K562 (cell line): ENCODE measurements around the gene ANXA10. TPM values are rescaled to one million over a fixed set of nuclear protein-coding genes. Genes with fewer than 3 reads are reported as not detected.
A peak's percentile ranks its signal among the peaks of the same experiment; 100 is the strongest.
"Not testable (repeated sequence)": the region's sequence is repeated elsewhere in the genome, so short reads cannot be mapped to it uniquely, and the experiment has no call there.

ENCODE experiments used
- ATAC-seq: fragments of 200-7000 bp; cut with Tn5 transposase; 3 replicates; pipeline ENCODE4 v1.9.1; 2020; ENCODE audit warnings: moderate library complexity
- BruUV-seq: library from RNA; stranded (reverse); fragments of 400-500 nt; replicated peaks from 2 replicates; lab custom pipeline; 2021; lab: Mats Ljungman, UMichigan
- CTCF ChIA-PET: fragments of 300-600 bp; formaldehyde crosslinking; extraction: SDS; loops from one replicate; lab custom pipeline; 2021; ENCODE audit warnings: low intra/inter-chr PET ratio; lab: Yijun Ruan, JAX
- POLR2A ChIA-PET: fragments of 300-600, 350-650 bp; sonication (Branson Sonifier 250); formaldehyde crosslinking; extraction: SDS; loops from one replicate; lab custom pipeline; 2021; ENCODE audit warnings: antibody characterized with exemption, inconsistent platforms; lab: Yijun Ruan, JAX
- DNase-seq, 4 experiments: peaks; one replicate each; pipeline versions ENCODE4 v3.0.0 to v3.0.0-alpha.2; 2011 to 2018; ENCODE audit warnings: low spot score in 3 of 4, mixed read lengths in 3 of 4; ENCODE audit errors: extremely low read depth in 1 of 4
- FAIRE-seq: peaks from 2 replicates; lab custom pipeline; 2011; peaks lifted over from hg19 to GRCh38; lab: Jason Lieb, UNC
- H2AFZ ChIP-seq: 2 replicates; pipeline ENCODE4 v1.6.0; 2011; ENCODE audit warnings: low read depth, low read length, control low read depth, inconsistent platforms
- H3K27ac ChIP-seq: fragments of 200-600 bp; 3 replicates; pipeline ENCODE4 v1.8.0; 2011; ENCODE audit warnings: low read depth, mild to moderate bottlenecking, control low read depth, inconsistent platforms, low read length, moderate library complexity, mixed read lengths; ENCODE audit errors: extremely low read depth
- H3K27me3 ChIP-seq, 2 experiments: fragments of 300-600 bp in 1 of 2; 2 replicates in 1 of 2; 3 replicates in 1 of 2; pipeline versions ENCODE4 v1.6.0 to v1.8.0; 2011; ENCODE audit warnings: inconsistent platforms in 2 of 2, low read length in 2 of 2, mild to moderate bottlenecking in 1 of 2, mixed read lengths in 1 of 2, moderate library complexity in 1 of 2; ENCODE audit not compliant: control insufficient read depth in 2 of 2, insufficient read depth in 2 of 2
- H3K36me3 ChIP-seq: fragments of 300-600 bp; 3 replicates; pipeline ENCODE4 v1.8.0; 2011; ENCODE audit warnings: mild to moderate bottlenecking, low read length, inconsistent platforms; ENCODE audit not compliant: control insufficient read depth, insufficient read depth
- H3K4me1 ChIP-seq, 2 experiments: fragments of 200-600 bp in 1 of 2; replicated peaks in 1 of 2; 2 replicates in 1 of 2; 3 replicates in 1 of 2; pipeline versions ENCODE4 v1.5.1 to v1.8.0; 2011; ENCODE audit warnings: inconsistent platforms in 2 of 2, low read length in 2 of 2, mild to moderate bottlenecking in 1 of 2, mixed read lengths in 1 of 2, moderate library complexity in 1 of 2; ENCODE audit not compliant: control insufficient read depth in 2 of 2, insufficient read depth in 2 of 2
- H3K4me2 ChIP-seq: 2 replicates; pipeline ENCODE4 v1.6.1; 2011; ENCODE audit warnings: low read length, control low read depth, inconsistent platforms, mixed read lengths; ENCODE audit not compliant: insufficient read depth
- H3K4me3 ChIP-seq: fragments of 200-600 bp; sonication (generic), shearing (Covaris generic); 2 replicates; pipeline ENCODE4 v1.5.1; 2016; ENCODE audit warnings: control low read depth, inconsistent platforms
- H3K79me2 ChIP-seq: fragments of 200-600 bp; 3 replicates; pipeline ENCODE4 v1.8.0; 2011; ENCODE audit warnings: low read length, inconsistent platforms; ENCODE audit not compliant: control insufficient read depth, insufficient read depth
- H3K9ac ChIP-seq, 2 experiments: 2 replicates each; pipeline versions ENCODE4 v1.6.0 to v1.6.1; 2011; ENCODE audit warnings: low read depth in 2 of 2, low read length in 2 of 2, control low read depth in 1 of 2, inconsistent platforms in 1 of 2, mild to moderate bottlenecking in 1 of 2, mixed read lengths in 1 of 2; ENCODE audit not compliant: insufficient read depth in 1 of 2
- H3K9me1 ChIP-seq: one replicate; pipeline ENCODE4 v1.6.0; 2011; ENCODE audit warnings: inconsistent platforms, mild to moderate bottlenecking, low read length, moderate library complexity; ENCODE audit not compliant: control insufficient read depth, insufficient read depth
- H3K9me3 ChIP-seq: replicated peaks from 2 replicates; pipeline ENCODE4 v1.5.1; 2011; ENCODE audit warnings: low read depth, low read length, inconsistent platforms; ENCODE audit not compliant: control insufficient read depth, insufficient read depth
- H4K20me1 ChIP-seq: replicated peaks from 2 replicates; pipeline ENCODE4 v1.6.1; 2011; ENCODE audit warnings: low read length, inconsistent platforms, mixed read lengths; ENCODE audit not compliant: control insufficient read depth, insufficient read depth
- C11orf30 ChIP-seq: fragments of 450-650 bp; IDR thresholded peaks from 2 replicates; pipeline ENCODE4 v1.6.1; 2016; ENCODE audit warnings: low read depth, mild to moderate bottlenecking
- FIP1L1 ChIP-seq: fragments of 200-400 bp; formaldehyde crosslinking; IDR thresholded peaks from 2 replicates; pipeline ENCODE4 v1.6.1; 2018; ENCODE audit warnings: mild to moderate bottlenecking, low read depth, low read length; ENCODE audit not compliant: poor library complexity, severe bottlenecking
- MAFF ChIP-seq: IDR thresholded peaks from 2 replicates; pipeline ENCODE4 v1.6.1; 2012; ENCODE audit warnings: low read length, improper control_type of control experiment
- MAFG ChIP-seq: fragments of 450-650 bp; conservative IDR thresholded peaks from 2 replicates; pipeline ENCODE4 v1.6.1; 2016; ENCODE audit warnings: missing genetic modification characterization, missing compliant biosample characterization
- MAFK ChIP-seq: IDR thresholded peaks from 2 replicates; pipeline ENCODE4 v1.6.1; 2011; ENCODE audit warnings: low read length, improper control_type of control experiment
- MTA2 ChIP-seq: fragments of 450-650 bp; IDR thresholded peaks from 2 replicates; pipeline ENCODE4 v1.6.1; 2016; ENCODE audit warnings: low read depth
- NCOA4 ChIP-seq: fragments of 450-650 bp; IDR thresholded peaks from 2 replicates; pipeline ENCODE4 v1.6.1; 2018; ENCODE audit warnings: mild to moderate bottlenecking; ENCODE audit not compliant: partially characterized antibody
- NFIC ChIP-seq: fragments of 450-650 bp; IDR thresholded peaks from 2 replicates; pipeline ENCODE4 v1.6.1; 2017; ENCODE audit warnings: mild to moderate bottlenecking, inconsistent platforms
- SREBF1 ChIP-seq: fragments of 150-350 bp; IDR thresholded peaks from 2 replicates; pipeline ENCODE4 v1.6.1; 2014; ENCODE audit warnings: antibody characterized with exemption, low read depth, low read length, borderline replicate concordance
- ZNF277 ChIP-seq: fragments of 250-450 bp; sonication (Bioruptor Pico); IDR thresholded peaks from 2 replicates; pipeline ENCODE4 v1.8.0; 2022; ENCODE audit warnings: inconsistent platforms, mild to moderate bottlenecking, moderate library complexity, borderline replicate concordance
- ZNF316 ChIP-seq: fragments of 450-650 bp; IDR thresholded peaks from 2 replicates; pipeline ENCODE4 v1.6.1; 2016
- WGBS: fragments of 100-300 bp; shearing (Covaris generic); methylation state at CpG from one replicate; pipeline ENCODE4 v1.1.6; 2016; ENCODE audit warnings: low coverage, mixed read lengths; ENCODE audit not compliant: insufficient coverage; ENCODE audit errors: missing lambda C conversion rate; 5-methylcytosine and 5-hydroxymethylcytosine counted together
- in situ Hi-C: fragments of 300-500 bp; cut with MboI; formaldehyde crosslinking; loops from 4 replicates; pipeline ENCODE4 v1.15.0; 2018; ENCODE audit warnings: inconsistent platforms, mixed read lengths
- intact Hi-C: fragments of 100-400 bp; cut with micrococcal nuclease; formaldehyde crosslinking; loops from 2 replicates; pipeline ENCODE4 v1.14.2; 2022
- polyA plus RNA-seq, 8 experiments: library from polyadenylated mRNA; depleted of rRNA in 4 of 8; stranded (reverse) in 5 of 8; unstranded in 3 of 8; fragments of >200 nt; fragmentation: Nextera tagmentation in 2 of 8; fragmentation: Illumina TruSeq in 1 of 8; extraction: Ambion mirVana in 2 of 8; extraction: Trizol in 1 of 8; gene quantifications; 2 replicates each; pipeline versions ENCODE4 v1.2.1 to v1.2.3, GENCODE V29; 2011 to 2014; ENCODE audit warnings: inconsistent platforms in 1 of 8, missing spikeins in 1 of 8
- total RNA-seq, 7 experiments: library from RNA; depleted of rRNA in 6 of 7; stranded (reverse); fragments of >200 nt in 6 of 7; fragmentation: Illumina TruSeq in 2 of 7; extraction: Trizol in 2 of 7; gene quantifications; 2 replicates each; pipeline versions ENCODE4 v1.2.1 to v1.2.3, GENCODE V29; 2011 to 2021; ENCODE audit warnings: low replicate concordance in 1 of 7
- TF ChIP-seq, protein P1 (sequence below): IDR thresholded peaks from 2 replicates; pipeline ENCODE4 v1.6.1; 2014; ENCODE audit warnings: antibody characterized with exemption

The ANXA10 gene
- total and polyA plus RNA-seq, 9 of the 15 experiments (the other 6 are each of a cell fraction or from before 2014, with no cell fraction given), result not detected

DNA sequence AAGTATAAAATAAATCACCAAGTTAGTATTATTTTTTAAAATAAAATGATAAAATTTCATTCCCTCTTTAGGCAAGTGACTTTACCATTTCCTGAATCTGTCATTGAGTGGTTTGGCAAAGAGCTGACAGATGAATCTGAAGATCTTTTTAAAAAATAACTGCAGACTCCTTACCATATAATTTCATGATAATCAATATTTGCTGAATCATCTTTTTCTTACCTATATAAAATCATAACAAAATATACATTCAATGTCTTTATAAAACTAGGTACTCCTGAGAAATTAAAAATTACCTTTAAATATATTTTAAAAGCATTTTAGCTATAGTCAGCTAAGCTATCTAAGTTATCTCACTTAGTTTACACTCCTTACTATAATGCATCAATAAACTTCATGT, 17.2 kb downstream of the ANXA10 start:
- DNase-seq (no peak), ATAC-seq (no peak), FAIRE-seq (no peak)
- Histone ChIP-seq H3K9ac (no peak overlapping the region), H3K4me2 (no peak overlapping the region), H2AFZ (no peak overlapping the region), H3K79me2 (no peaks in the 10 kb centered on the region), H3K27me3 (no peaks in the 10 kb centered on the region), H3K4me1 (no peaks in the 10 kb centered on the region), H3K9me3 (no peaks in the 10 kb centered on the region), H3K9me1 (no peaks in the 10 kb centered on the region), H3K27ac (no peak overlapping the region), H4K20me1 (no peaks in the 10 kb centered on the region), H3K4me3 (no peak overlapping the region), H3K36me3 (no peaks in the 10 kb centered on the region)
- ChIA-PET CTCF (no interaction called here), POLR2A (no interaction called here)
- intact Hi-C loops (no loop called here), in situ Hi-C loops (no loop called here)
- TF ChIP-seq MAFG (peak; percentile 67), SREBF1 (no peak), MAFK (peak; percentile 75; the same call in 1 of the 2 replicates), ZNF277 (no peak), NFIC (no peak), C11orf30 (peak; percentile 69), ZNF316 (peak; percentile 86), NCOA4 (no peak), FIP1L1 (no peak), MTA2 (no peak), MAFF (peak; percentile 67)
- TF ChIP-seq, protein P1, sequence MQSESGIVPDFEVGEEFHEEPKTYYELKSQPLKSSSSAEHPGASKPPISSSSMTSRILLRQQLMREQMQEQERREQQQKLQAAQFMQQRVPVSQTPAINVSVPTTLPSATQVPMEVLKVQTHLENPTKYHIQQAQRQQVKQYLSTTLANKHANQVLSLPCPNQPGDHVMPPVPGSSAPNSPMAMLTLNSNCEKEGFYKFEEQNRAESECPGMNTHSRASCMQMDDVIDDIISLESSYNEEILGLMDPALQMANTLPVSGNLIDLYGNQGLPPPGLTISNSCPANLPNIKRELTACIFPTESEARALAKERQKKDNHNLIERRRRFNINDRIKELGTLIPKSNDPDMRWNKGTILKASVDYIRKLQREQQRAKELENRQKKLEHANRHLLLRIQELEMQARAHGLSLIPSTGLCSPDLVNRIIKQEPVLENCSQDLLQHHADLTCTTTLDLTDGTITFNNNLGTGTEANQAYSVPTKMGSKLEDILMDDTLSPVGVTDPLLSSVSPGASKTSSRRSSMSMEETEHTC, result no peak
- BruUV-seq, result no TSS peak

DNA sequence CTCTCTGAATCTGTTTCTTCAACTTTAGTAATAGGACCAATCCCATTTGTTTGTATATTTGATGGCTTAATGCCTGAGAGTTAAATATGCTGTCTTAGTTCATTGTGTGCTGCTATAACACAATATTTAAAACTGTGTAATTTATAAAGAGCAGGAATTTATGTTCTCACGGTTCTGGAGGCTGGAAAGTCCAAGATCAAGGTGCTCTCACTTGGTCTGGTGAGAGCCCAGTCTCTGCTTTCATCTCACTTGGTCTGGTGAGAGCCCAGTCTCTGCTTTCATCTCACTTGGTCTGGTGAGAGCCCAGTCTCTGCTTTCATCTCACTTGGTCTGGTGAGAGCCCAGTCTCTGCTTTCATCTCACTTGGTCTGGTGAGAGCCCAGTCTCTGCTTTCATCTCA, 20.7 kb downstream of the ANXA10 start:
- FAIRE-seq, H3K4me1 ChIP-seq, H3K4me3 ChIP-seq, BruUV-seq, H3K9me1 ChIP-seq, H3K9me3 ChIP-seq, ATAC-seq, intact Hi-C loops, H2AFZ ChIP-seq, CTCF ChIA-PET, H4K20me1 ChIP-seq, H3K4me2 ChIP-seq, DNase-seq, in situ Hi-C loops, H3K79me2 ChIP-seq, H3K9ac ChIP-seq, H3K27me3 ChIP-seq, H3K36me3 ChIP-seq, POLR2A ChIA-PET, H3K27ac ChIP-seq: not testable (repeated sequence)
- 0% methylated on average over 1 of the region's 1 CpG for WGBS
